ENCODE measurements around the gene PPEF1. TPM values are rescaled to one million over a fixed set of nuclear protein-coding genes. Genes with fewer than 3 reads are reported as not detected.

PPEF1 gene, protein sequence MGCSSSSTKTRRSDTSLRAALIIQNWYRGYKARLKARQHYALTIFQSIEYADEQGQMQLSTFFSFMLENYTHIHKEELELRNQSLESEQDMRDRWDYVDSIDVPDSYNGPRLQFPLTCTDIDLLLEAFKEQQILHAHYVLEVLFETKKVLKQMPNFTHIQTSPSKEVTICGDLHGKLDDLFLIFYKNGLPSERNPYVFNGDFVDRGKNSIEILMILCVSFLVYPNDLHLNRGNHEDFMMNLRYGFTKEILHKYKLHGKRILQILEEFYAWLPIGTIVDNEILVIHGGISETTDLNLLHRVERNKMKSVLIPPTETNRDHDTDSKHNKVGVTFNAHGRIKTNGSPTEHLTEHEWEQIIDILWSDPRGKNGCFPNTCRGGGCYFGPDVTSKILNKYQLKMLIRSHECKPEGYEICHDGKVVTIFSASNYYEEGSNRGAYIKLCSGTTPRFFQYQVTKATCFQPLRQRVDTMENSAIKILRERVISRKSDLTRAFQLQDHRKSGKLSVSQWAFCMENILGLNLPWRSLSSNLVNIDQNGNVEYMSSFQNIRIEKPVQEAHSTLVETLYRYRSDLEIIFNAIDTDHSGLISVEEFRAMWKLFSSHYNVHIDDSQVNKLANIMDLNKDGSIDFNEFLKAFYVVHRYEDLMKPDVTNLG
- polyA plus RNA-seq (2011; rRNA removed), result not detected in 2 replicates
- polyA minus RNA-seq (2011; rRNA and poly(A)+ RNA removed), result not detected in 2 replicates

DNA sequence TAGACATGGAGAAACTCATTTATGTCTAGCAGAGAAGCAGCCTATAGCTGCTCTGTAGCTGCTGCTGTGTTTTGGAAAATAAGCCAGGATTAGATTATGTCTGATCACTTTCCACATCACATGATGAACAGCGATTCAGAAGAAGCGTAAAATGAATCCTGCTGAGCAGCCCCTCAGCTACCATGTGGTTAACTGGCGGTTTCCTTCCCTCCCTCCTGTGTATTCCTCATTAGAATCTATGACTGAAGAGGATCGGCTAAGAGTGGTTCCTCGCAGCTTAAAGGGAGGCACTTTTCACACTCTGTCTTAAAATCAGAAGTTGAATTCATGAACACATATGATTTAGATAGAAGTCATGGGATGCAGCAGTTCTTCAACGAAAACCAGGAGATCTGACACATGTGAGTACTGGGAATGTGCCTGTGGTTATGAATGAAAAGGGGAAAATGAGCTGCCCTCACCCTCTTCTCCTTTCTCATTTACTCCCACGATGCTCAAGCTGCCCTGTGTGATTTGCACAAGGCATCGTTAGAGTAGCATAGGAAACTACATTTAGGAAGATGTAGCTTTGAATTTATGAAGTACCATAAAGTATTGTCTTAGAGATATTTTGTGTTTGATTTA, at the start of gene PPEF1:
Gene PPEF1 (plus strand): TSS at position 220 of the 624 bp plus-strand sequence. CDS start 136 bp downstream, at position 356.
- Histone ChIP-seq H3K27ac (ENCODE audit: low read depth, low read length) (no peak within 1 kb of the TSS), H3K27me3 (ENCODE audit: control insufficient read depth, insufficient read depth, low read length) (no peaks in the 10 kb centered on the region), H3K4me3 (ENCODE audit: low read depth, low read length) (no peak within 1 kb of the TSS), H3K9me3 (ENCODE audit: control insufficient read depth, insufficient read depth, low read length) (no peaks in the 10 kb centered on the region)
- POLR2A ChIA-PET, result no interaction called here
- no peak for DNase-seq (ENCODE audit: low read depth, low spot score)
- CTCF ChIA-PET, result no interaction called here
- TF ChIP-seq, protein P1, sequence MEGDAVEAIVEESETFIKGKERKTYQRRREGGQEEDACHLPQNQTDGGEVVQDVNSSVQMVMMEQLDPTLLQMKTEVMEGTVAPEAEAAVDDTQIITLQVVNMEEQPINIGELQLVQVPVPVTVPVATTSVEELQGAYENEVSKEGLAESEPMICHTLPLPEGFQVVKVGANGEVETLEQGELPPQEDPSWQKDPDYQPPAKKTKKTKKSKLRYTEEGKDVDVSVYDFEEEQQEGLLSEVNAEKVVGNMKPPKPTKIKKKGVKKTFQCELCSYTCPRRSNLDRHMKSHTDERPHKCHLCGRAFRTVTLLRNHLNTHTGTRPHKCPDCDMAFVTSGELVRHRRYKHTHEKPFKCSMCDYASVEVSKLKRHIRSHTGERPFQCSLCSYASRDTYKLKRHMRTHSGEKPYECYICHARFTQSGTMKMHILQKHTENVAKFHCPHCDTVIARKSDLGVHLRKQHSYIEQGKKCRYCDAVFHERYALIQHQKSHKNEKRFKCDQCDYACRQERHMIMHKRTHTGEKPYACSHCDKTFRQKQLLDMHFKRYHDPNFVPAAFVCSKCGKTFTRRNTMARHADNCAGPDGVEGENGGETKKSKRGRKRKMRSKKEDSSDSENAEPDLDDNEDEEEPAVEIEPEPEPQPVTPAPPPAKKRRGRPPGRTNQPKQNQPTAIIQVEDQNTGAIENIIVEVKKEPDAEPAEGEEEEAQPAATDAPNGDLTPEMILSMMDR (IDR thresholded peaks at IDR 0.05; ENCODE audit: low read depth, low read length), result no peak

DNA sequence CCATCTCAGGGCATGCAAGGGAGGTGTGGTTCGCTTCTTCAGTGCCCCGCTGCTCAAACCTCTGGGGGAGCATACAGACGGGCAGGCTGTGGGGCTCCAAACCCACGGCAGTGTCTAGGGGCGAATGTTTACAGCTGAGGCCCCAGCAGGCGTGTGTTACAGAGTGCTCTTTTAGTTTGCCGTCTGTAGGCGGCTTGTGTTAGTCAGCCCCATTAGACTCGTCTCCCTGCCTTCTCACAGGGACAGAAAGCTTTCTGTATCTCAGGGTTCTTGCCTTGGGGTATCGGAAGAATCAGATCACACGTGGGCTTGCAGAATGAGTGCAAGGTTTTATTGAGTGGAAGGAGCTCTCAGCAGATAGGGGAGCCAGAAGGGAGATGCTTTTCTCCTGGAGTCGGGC, 46.2 kb upstream of the PPEF1 start:
- Histone ChIP-seq H3K9me3 (ENCODE audit: control insufficient read depth, insufficient read depth, low read length) (no peaks in the 10 kb centered on the region), H3K27ac (ENCODE audit: low read depth, low read length) (no peak overlapping the region), H3K4me3 (ENCODE audit: low read depth, low read length) (no peak overlapping the region), H3K27me3 (ENCODE audit: control insufficient read depth, insufficient read depth, low read length) (no peaks in the 10 kb centered on the region)
- ChIA-PET POLR2A (no interaction called here), CTCF (no interaction called here)
- no peak for DNase-seq (ENCODE audit: low read depth, low spot score)
- TF ChIP-seq, protein P1 (IDR thresholded peaks at IDR 0.05; ENCODE audit: low read depth, low read length), result no peak

DNA sequence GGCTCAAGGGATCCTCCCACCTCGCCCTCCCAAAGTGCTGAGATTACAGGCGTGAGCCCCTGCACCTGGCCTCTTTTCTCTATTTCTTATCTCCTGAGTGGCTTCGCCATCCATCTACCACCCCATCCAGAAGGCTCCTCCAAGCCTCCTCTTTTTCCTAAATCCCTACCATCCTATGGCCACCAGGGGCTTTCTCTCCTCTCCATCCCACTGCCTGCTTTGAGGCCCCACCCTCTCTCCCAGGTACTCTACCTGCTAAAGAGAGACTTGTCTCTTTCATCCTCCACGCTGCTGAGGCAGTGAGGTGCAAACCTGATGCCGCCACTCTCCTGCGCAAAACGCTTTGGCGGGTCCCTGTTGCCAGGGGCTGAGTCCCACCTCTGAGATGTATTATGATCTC, 42.5 kb upstream of the PPEF1 start:
- DNase-seq (ENCODE audit: low read depth, low spot score), result no peak
- ChIA-PET CTCF (no interaction called here), POLR2A (no interaction called here)
- H3K27ac ChIP-seq (ENCODE audit: low read depth, low read length), result no peak overlapping the region
- no peak overlapping the region for H3K4me3 ChIP-seq (ENCODE audit: low read depth, low read length)
- no peaks in the 10 kb centered on the region for H3K27me3 ChIP-seq (ENCODE audit: control insufficient read depth, insufficient read depth, low read length)
- no peaks in the 10 kb centered on the region for H3K9me3 ChIP-seq (ENCODE audit: control insufficient read depth, insufficient read depth, low read length)
- TF ChIP-seq, protein P1 (IDR thresholded peaks at IDR 0.05; ENCODE audit: low read depth, low read length), result no peak

DNA sequence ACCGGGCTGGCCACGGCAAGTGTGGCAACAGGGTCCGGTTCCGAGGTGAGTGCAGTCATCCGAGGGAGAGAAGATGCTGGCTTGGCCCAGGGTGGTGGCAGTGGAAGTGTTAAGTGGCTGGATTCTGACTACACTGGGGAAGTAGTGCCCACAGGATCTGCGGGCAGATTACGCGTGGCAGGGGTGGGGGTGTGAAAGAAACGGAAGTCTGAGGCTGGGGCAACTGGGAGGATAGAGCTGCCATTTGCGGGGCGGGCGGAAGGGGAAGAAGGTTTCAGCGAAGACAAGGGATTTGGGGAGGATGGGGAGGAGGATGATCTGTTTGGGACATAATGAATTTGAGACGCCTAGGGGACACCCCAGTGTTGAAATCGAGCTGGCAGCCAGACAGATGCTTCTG, 40.8 kb upstream of the PPEF1 start:
- CTCF ChIA-PET, result no interaction called here
- POLR2A ChIA-PET, result no interaction called here

More for the DNA sequence above, 40.8 kb upstream of the PPEF1 start:
- Histone ChIP-seq H3K27ac (ENCODE audit: low read depth, low read length) (no peak overlapping the region), H3K4me3 (ENCODE audit: low read depth, low read length) (no peak overlapping the region), H3K27me3 (ENCODE audit: control insufficient read depth, insufficient read depth, low read length) (no peaks in the 10 kb centered on the region), H3K9me3 (ENCODE audit: control insufficient read depth, insufficient read depth, low read length) (no peaks in the 10 kb centered on the region)
- DNase-seq (ENCODE audit: low read depth, low spot score), result no peak
- TF ChIP-seq, protein P1 (IDR thresholded peaks at IDR 0.05; ENCODE audit: low read depth, low read length), result no peak

Data from AG04450 (cell line).